ENCODE measurements around the gene P3H3.
A peak's percentile ranks its signal among the peaks of the same experiment; 100 is the strongest.

P3H3 gene

DNA sequence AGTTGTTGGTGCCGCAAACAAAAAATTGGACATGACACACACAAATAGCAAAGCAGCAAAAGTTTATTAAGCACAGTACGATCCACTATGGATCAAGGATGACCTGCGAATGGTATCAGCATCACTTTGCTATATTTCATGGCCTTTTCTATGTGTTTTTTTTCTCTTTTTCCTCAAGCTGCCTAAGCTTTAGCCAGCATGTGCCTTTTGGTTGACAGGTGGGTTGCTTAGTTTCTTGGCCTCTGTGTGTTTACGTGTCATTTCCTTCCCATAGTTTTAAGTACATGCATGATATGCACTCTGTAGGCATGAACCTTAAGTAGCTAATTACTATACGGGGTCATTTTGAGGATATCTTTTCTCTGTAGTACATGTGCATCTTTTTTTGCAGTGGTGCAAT lies 29.1 kb upstream of the P3H3 start:
- DNase-seq (ENCODE audit: low read depth): no peak

GRCh38 chr12:6807170-6807569 lies 21.0 kb upstream of the P3H3 start:
- DNase-seq (ENCODE audit: low read depth): no peak

DNA sequence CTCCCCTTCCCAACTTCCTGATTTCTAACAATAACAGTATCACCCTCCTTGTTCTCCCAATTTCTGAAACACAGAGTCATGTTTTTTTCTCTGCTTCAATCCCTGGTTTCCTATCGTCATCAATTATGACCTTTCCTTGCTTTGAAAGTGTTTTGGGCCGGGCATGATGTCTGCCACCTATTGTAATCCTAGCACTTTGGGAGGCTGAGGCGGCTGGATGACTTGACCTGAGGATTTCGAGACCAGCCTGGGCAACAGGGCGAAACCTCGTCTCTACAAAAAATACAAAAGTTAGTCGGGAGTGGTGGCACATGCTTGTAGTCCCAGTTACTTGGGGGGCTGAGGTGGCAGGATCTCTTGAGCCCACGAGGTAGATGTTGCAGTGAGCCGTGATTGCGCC lies 19.2 kb upstream of the P3H3 start:
- DNase-seq (ENCODE audit: low read depth): no peak

- no peak for DNase-seq (ENCODE audit: low read depth)
Observed at GRCh38 chr12:6810758-6811157, 17.4 kb upstream of the P3H3 start.

DNA sequence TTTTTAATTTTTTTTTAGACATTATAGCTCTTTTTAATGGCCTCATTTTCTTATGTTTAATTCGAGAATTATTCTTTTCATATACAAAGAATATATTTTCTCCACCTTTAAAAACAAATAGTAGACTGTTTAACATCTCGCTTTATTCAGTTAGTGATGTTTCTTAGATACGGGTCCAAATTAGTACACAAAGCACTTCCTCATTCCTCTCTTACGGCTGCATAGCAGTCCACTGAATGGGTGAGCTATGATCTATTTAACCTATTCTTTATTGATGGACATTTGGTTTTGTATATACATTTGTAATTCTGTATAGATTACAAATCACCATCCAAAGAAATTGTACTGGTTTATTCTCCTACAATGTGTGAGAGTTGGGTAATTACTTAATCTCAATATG lies 14.8 kb upstream of the P3H3 start:
- no peak for DNase-seq (ENCODE audit: low read depth)

DNA sequence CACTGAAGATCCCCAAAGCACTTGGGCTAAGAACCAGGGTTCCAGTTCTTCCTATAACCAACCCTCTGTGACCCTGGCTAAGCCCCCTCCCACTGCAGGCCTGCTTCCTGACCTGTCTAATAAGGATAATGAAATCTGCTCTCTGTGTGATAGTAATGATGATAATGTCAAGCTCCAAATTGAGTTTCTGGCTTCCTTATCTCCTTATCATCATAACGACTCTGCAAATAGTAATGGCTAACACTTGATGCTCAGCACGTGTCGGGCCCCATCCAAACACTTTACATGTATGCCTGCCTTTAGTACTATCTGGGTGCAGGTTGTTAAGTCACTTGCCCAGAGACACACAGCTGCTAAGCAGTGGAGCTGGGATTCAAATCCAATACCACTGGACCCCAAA lies 11.6 kb upstream of the P3H3 start:
- DNase-seq (ENCODE audit: low read depth): no peak

GRCh38 chr12:6817098-6817497 lies 11.1 kb upstream of the P3H3 start:
- DNase-seq (ENCODE audit: low read depth): no peak

GRCh38 chr12:6817662-6818157 lies 10.5 kb upstream of the P3H3 start:
- DNase-seq (ENCODE audit: low read depth): no peak

GRCh38 chr12:6818222-6818621 lies 10.0 kb upstream of the P3H3 start:
- DNase-seq (ENCODE audit: low read depth): no peak

DNA sequence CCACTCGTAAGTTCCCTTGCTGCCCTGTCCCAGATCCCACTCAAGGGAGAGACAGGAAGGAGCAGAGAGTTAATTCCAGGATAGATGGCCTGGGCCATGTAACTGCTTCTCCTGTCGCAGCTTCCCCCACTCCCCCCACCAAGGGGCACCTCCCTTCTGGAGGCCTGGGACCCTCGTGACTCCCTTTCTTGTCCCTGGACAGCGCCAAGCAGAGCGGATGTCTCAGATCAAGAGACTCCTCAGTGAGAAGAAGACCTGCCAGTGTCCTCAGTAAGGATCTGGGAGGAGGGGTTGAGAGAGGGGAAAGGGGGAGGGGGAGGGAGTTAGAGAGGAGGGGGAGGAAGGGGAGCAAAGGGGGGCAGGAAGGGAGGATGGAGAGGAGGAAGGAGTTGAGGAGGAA lies 9.6 kb upstream of the P3H3 start:
- DNase-seq (ENCODE audit: low read depth): no peak

GRCh38 chr12:6819106-6820030 lies 8.8 kb upstream of the P3H3 start:
- no peak for DNase-seq (ENCODE audit: low read depth)

DNA sequence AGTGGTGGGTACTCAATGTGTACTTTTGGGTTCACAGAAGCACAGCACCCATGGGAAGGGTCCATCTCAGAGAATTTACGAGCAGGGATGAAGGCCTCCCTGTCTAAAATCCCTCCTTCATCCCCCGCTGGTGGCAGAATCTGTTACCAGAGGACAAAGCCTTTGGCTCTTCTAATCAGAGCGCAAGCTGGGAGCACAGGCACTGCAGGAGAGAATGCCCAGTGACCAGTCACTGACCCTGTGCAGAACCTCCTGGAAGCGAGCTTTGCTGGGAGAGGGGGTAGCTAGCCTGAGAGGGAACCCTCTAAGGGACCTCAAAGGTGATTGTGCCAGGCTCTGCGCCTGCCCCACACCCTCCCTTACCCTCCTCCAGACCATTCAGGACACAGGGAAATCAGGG lies 8.0 kb upstream of the P3H3 start:
- DNase-seq (ENCODE audit: low read depth): no peak

DNA sequence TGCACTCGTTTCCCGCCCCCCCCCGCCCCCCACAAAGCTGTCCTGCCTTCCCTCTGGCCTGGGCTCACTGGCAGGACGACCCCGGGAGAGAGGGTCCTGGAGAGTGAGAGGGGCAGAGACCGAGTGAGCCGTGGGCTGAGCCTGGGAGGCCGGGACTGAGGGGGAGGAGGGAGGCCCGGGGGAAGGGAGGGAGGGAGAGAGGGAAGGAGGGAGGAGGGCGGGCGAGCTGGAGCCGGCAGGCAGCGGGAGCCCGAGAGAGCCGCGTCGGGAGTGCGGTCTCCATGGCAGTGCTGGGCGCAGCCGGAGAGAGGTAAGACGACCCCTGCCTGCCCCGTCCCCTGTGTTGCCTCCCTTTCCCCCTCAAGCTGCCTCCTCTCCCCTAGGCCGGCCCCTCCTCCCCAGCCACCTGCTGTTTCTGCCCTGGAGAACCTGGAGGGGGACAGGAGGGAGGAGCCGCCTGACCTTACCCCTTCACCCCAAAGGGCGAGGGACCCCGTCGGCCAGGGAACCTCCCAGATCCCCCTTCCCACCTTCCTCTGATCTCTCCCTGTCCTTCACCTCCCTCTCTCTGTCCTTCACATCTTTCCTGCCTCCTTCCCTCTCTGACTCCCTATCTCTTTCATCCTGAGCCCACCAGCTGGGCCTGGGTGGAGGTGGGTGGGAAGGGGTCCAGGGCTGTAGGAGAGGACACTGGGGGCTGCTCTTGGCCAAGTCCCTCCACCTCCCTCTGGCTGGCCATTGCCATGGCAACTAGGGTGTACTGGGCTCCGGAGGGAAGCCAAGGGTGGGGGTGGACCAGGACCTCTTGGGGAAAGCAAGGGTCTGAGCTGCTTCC lies 6.4 kb upstream of the P3H3 start, which contains the start of gene GPR162:
Gene GPR162, plus strand, starts transcription at position 231 of the 835 bp plus-strand sequence. CDS start 2,078 bp downstream, outside the sequence.
- DNase-seq (ENCODE audit: low read depth): no peak

- no peak for DNase-seq (ENCODE audit: low read depth)
Observed at GRCh38 chr12:6822426-6823135, 5.6 kb upstream of the P3H3 start.

DNA sequence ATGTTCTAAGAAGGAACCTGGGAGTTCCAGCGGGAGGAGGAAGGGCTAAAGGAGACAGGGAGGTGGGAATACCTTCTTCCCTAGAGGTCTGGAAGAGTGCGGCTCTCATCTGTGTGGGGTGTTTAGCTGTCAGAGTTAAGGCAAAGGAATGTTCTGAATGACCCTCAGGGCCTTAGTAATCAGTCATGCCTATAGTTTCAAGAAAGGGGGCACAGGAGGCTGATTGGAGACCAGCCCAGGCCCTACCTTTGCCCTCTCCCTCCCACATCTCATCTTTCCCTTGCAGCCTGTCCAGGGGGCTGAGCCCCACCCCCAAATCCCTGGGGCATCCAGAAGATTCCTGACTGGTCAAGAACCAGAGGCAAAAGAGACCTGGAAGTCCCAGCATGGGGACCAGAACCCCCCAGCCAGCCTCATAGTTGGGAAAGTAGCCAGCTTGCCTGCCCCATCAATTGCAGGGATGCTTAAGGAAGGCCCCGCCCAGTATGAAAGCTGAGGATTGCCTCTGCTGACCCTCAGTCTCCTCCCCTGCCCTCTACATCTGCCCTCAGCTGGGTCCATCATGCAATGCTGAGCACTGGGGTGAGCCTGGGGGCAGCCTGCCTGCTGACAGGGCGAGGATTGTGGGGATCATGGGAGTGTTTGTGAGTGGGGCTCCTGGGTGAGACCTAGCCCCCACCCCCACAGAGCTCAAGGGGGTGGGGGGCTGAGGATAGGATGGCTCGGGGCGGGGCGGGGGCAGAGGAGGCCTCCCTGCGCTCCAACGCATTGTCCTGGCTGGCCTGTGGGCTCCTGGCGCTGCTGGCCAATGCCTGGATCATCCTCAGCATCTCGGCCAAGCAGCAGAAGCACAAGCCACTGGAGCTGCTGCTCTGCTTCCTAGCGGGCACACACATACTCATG lies 4.8 kb upstream of the P3H3 start:
- no peak for DNase-seq (ENCODE audit: low read depth)

DNA sequence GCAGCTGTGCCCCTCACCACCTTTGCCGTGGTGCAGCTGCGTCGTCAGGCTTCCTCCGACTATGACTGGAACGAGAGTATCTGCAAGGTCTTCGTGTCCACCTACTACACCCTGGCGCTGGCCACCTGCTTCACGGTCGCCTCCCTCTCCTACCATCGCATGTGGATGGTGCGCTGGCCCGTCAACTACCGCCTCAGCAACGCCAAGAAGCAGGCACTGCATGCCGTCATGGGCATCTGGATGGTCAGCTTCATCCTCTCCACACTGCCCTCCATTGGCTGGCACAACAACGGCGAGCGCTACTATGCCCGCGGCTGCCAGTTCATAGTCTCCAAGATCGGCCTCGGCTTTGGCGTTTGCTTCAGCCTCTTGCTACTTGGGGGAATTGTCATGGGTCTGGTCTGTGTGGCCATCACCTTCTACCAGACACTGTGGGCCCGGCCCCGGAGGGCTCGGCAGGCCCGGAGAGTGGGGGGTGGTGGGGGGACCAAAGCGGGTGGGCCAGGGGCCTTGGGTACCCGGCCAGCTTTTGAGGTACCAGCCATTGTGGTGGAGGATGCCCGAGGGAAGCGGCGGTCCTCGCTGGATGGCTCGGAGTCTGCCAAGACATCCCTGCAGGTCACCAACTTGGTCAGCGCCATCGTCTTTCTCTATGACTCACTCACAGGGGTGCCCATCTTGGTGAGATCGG lies 4.0 kb upstream of the P3H3 start:
- DNase-seq (ENCODE audit: low read depth): no peak

DNA sequence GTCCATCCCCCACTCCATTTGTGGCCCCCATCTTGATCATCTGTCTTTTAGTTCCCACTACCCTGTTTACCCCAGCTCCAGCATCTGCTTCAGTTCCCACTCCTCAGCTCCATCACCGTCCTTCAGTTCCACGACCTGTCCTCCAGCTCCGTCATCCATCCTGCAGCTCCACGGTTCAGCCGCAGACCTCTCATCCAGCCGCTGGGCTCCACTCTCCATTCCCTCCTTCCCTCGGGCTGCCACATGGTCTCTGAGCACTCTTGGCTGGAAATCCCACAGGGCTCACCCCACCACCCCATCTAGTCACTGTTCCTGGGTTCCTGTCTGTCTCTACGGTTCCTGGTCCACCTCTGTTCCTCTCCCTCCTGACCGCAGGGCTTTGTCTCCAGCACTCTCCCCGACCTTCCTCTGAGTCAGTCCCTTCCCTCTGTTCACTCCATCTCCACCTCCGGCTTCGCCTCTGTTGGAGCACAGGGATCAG lies 3.3 kb upstream of the P3H3 start:
- DNase-seq (ENCODE audit: low read depth): no peak

- peak; percentile 68 for DNase-seq (ENCODE audit: low read depth)
Observed at GRCh38 chr12:6825398-6826124, 2.6 kb upstream of the P3H3 start.

GRCh38 chr12:6826125-6826733 lies 2.0 kb upstream of the P3H3 start:
- no peak for DNase-seq (ENCODE audit: low read depth)
